WTC11 (cell line): ENCODE results near the gene GALNT7. TPM values are rescaled to one million over a fixed set of nuclear protein-coding genes. Genes with fewer than 3 reads are reported as not detected.

Experiments used
- ATAC-seq: fragments of 200-7000 bp; cut with Tn5 transposase; 2 replicates; pipeline ENCODE4 v1.10.0; 2021; ENCODE audit warnings: mild to moderate bottlenecking, moderate library complexity
- CTCF ChIA-PET: fragments of 300-600 bp; sonication (Branson Sonifier 250); formaldehyde crosslinking; loops from one replicate; lab custom pipeline; 2021; ENCODE audit warnings: antibody characterized with exemption; lab: Charles Lee
- POLR2A ChIA-PET: fragments of 350-600 bp; sonication (Branson Sonifier 250); formaldehyde crosslinking; loops from one replicate; lab custom pipeline; 2021; ENCODE audit warnings: antibody characterized with exemption; lab: Charles Lee
- DNase-seq: peaks from one replicate; pipeline ENCODE4 v3.0.0; 2021; ENCODE audit warnings: low spot score
- H3K27ac Mint-ChIP-seq: 2 replicates; pipeline ENCODE4 v1.8.0; 2021; ENCODE audit warnings: mixed read lengths
- H3K27me3 Mint-ChIP-seq: 2 replicates; pipeline ENCODE4 v1.8.0; 2021; ENCODE audit warnings: low read depth, mild to moderate bottlenecking, moderate library complexity, mixed read lengths
- H3K36me3 Mint-ChIP-seq: 2 replicates; pipeline ENCODE4 v1.8.0; 2021; ENCODE audit warnings: mixed read lengths
- H3K4me1 Mint-ChIP-seq: 2 replicates; pipeline ENCODE4 v1.8.0; 2022; ENCODE audit warnings: mixed read lengths
- H3K4me3 Mint-ChIP-seq: 2 replicates; pipeline ENCODE4 v1.8.0; 2021; ENCODE audit warnings: mild to moderate bottlenecking, moderate library complexity, mixed read lengths
- H3K9me3 Mint-ChIP-seq: 2 replicates; pipeline ENCODE4 v1.8.0; 2021; ENCODE audit warnings: mixed read lengths
- AR ChIP-seq: fragments of 250-450 bp; sonication (Bioruptor Pico); IDR thresholded peaks from 2 replicates; pipeline ENCODE4 v1.9.0; 2021; ENCODE audit warnings: mild to moderate bottlenecking
- ATF2 ChIP-seq: sonication (generic); formaldehyde crosslinking; IDR thresholded peaks from 2 replicates; pipeline ENCODE4 v1.8.1; 2022; ENCODE audit warnings: low read depth, missing genetic modification reagents, borderline replicate concordance
- CREM ChIP-seq: sonication (generic); formaldehyde crosslinking; IDR thresholded peaks from 2 replicates; pipeline ENCODE4 v1.8.1; 2022; ENCODE audit warnings: mild to moderate bottlenecking, missing genetic modification reagents, moderate library complexity
- ETV6 ChIP-seq: sonication (generic); formaldehyde crosslinking; IDR thresholded peaks from 2 replicates; pipeline ENCODE4 v1.8.1; 2022; ENCODE audit warnings: mild to moderate bottlenecking, missing genetic modification reagents
- GABPB1 ChIP-seq: sonication (generic); formaldehyde crosslinking; IDR thresholded peaks from 2 replicates; pipeline ENCODE4 v1.8.1; 2023; ENCODE audit warnings: mild to moderate bottlenecking, missing genetic modification reagents
- HMGA2 ChIP-seq: fragments of 250-450 bp; sonication (Bioruptor Pico); IDR thresholded peaks from 2 replicates; pipeline ENCODE4 v1.4.0; 2021; ENCODE audit warnings: mild to moderate bottlenecking, moderate library complexity
- IRF1 ChIP-seq: sonication (generic); formaldehyde crosslinking; IDR thresholded peaks from 2 replicates; pipeline ENCODE4 v1.8.0; 2023; ENCODE audit warnings: missing genetic modification reagents
- NR2C2 ChIP-seq: sonication (generic); formaldehyde crosslinking; IDR thresholded peaks from 2 replicates; pipeline ENCODE4 v1.8.0; 2022; ENCODE audit warnings: mild to moderate bottlenecking, missing genetic modification reagents
- NR3C1 ChIP-seq: sonication (generic); formaldehyde crosslinking; conservative IDR thresholded peaks from 2 replicates; pipeline ENCODE4 v1.8.1; 2023; ENCODE audit warnings: low read depth, mild to moderate bottlenecking, missing genetic modification reagents
- PRRX2 ChIP-seq: fragments of 250-450 bp; sonication (Bioruptor Pico); IDR thresholded peaks from 2 replicates; pipeline ENCODE4 v1.8.0; 2021; ENCODE audit warnings: mild to moderate bottlenecking
- SMAD3 ChIP-seq: sonication (generic); formaldehyde crosslinking; IDR thresholded peaks from 2 replicates; pipeline ENCODE4 v1.8.0; 2022; ENCODE audit warnings: missing genetic modification reagents, mild to moderate bottlenecking, borderline replicate concordance
- SP1 ChIP-seq: sonication (generic); formaldehyde crosslinking; conservative IDR thresholded peaks from 2 replicates; pipeline ENCODE4 v1.8.1; 2022; ENCODE audit warnings: missing genetic modification reagents
- TEAD1 ChIP-seq: sonication (generic); formaldehyde crosslinking; IDR thresholded peaks from 2 replicates; pipeline ENCODE4 v1.8.0; 2022; ENCODE audit warnings: mild to moderate bottlenecking, missing genetic modification reagents
- TP53 ChIP-seq: sonication (generic); formaldehyde crosslinking; IDR thresholded peaks from 2 replicates; pipeline ENCODE4 v1.8.1; 2023; ENCODE audit warnings: mild to moderate bottlenecking, missing genetic modification reagents
- USF1 ChIP-seq: sonication (generic); formaldehyde crosslinking; IDR thresholded peaks from 2 replicates; pipeline ENCODE4 v1.8.0; 2022; ENCODE audit warnings: mild to moderate bottlenecking, missing genetic modification reagents
- ZNF121 ChIP-seq: sonication (generic); formaldehyde crosslinking; IDR thresholded peaks from 2 replicates; pipeline ENCODE4 v1.8.0; 2023; ENCODE audit warnings: missing genetic modification reagents
- ZNF232 ChIP-seq: sonication (generic); formaldehyde crosslinking; IDR thresholded peaks from 2 replicates; pipeline ENCODE4 v1.8.0; 2022; ENCODE audit warnings: mild to moderate bottlenecking, missing genetic modification reagents
- ZNF317 ChIP-seq: sonication (generic); formaldehyde crosslinking; IDR thresholded peaks from 2 replicates; pipeline ENCODE4 v1.8.1; 2023; ENCODE audit warnings: low read depth, mild to moderate bottlenecking, moderate library complexity, missing genetic modification reagents, borderline replicate concordance
- ZNF416 ChIP-seq: fragments of 250-450 bp; sonication (Bioruptor Pico); IDR thresholded peaks from 2 replicates; pipeline ENCODE4 v1.9.0; 2021; ENCODE audit warnings: mild to moderate bottlenecking, inconsistent platforms
- ZNF423 ChIP-seq: fragments of 250-450 bp; sonication (Bioruptor Pico); IDR thresholded peaks from 2 replicates; pipeline ENCODE4 v2.1.2; 2022; ENCODE audit warnings: mild to moderate bottlenecking, moderate library complexity
- total RNA-seq: library from RNA; stranded (reverse); gene quantifications from 3 replicates; pipeline ENCODE4 v1.2.3, GENCODE V29; 2021
- TF ChIP-seq, protein P1 (sequence below): sonication (generic); formaldehyde crosslinking; IDR thresholded peaks from 2 replicates; pipeline ENCODE4 v1.8.1; 2023; ENCODE audit warnings: mild to moderate bottlenecking, missing genetic modification reagents
- TF ChIP-seq, protein P2 (sequence below): sonication (generic); formaldehyde crosslinking; conservative IDR thresholded peaks from 2 replicates; pipeline ENCODE4 v1.8.1; 2023; ENCODE audit warnings: mild to moderate bottlenecking, low read depth, missing genetic modification reagents, moderate library complexity

GALNT7 gene
- total RNA-seq, 1 experiment from 2014 or later = 86.9 TPM

GRCh38 chr4:173362666-173363065 lies 194.1 kb downstream of the GALNT7 start:
- no peak for ATAC-seq
- H3K4me3 Mint-ChIP-seq = no peak overlapping the region
- TF ChIP-seq ZNF416 (CRISPR knock-in tag) = no peak
- TF ChIP-seq, all 79 proteins: peak for 0
- ChIA-PET POLR2A (no interaction called here), CTCF (interaction anchor here (0.7 kb wide), 1 partner anchor 61 kb away, joined by 4 read pairs; no protein-coding TSS in a partner anchor)
- H3K36me3 Mint-ChIP-seq = peaks cover 4% of the 10 kb centered on the region; the same call in 1 of the 2 replicates
- H3K9me3 Mint-ChIP-seq = peaks cover 9% of the 10 kb centered on the region
- no peak for DNase-seq
- no peaks in the 10 kb centered on the region for H3K27me3 Mint-ChIP-seq
- H3K27ac Mint-ChIP-seq = no peak overlapping the region
- H3K4me1 Mint-ChIP-seq = peaks cover 11% of the 10 kb centered on the region

DNA sequence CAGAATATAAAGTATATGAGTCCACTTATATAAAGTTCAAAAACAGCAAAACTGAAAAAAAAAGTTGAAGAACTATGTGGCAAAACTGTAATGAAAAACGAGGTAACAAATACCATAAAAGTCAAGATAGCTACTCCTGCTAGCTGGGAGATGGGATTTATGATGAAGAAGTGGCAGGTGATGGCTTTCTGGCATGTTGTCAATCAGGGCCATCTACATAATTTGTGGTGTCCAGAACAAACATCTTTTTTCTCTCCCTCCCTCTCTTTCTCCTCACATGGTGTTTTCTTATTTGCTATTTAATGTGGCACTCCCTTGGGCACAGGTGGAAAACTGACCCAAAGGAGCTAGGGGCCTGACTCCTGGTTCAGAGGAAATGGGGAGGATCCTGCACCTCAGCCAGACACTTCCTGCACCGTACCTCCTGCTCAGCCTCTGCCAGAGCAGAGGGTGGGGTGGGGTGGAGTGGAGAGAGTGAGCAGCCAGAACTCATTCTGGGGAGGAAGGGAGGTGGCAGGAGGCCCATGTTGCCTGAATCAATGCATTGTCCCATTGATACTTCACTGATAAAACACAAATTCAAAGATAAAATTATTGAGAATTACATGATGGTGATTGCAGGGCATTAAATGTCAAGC lies 196.9 kb downstream of the GALNT7 start:
- no peaks in the 10 kb centered on the region for H3K9me3 Mint-ChIP-seq
- H3K36me3 Mint-ChIP-seq = no peaks in the 10 kb centered on the region
- no peak overlapping the region for H3K27ac Mint-ChIP-seq
- ATAC-seq = no peak
- no peak for DNase-seq
- ChIA-PET POLR2A (interaction anchor here (1.0 kb wide), 1 partner anchor 31 kb away, joined by 3 read pairs; no protein-coding TSS in a partner anchor), CTCF (interaction anchor here (0.8 to 0.9 kb wide), 2 partner anchors 24 to 64 kb away, joined by 3 to 5 read pairs; no protein-coding TSS in a partner anchor)
- peaks cover 15% of the 10 kb centered on the region for H3K4me1 Mint-ChIP-seq
- H3K27me3 Mint-ChIP-seq = peaks cover 2% of the 10 kb centered on the region; the same call in 1 of the 2 replicates
- no peak overlapping the region for H3K4me3 Mint-ChIP-seq
- no peak for TF ChIP-seq ZNF232 (CRISPR knock-in tag)
- TF ChIP-seq TEAD1 (CRISPR knock-in tag) = no peak
- TF ChIP-seq NR3C1 (CRISPR knock-in tag) = no peak
- TF ChIP-seq ZNF317 (CRISPR knock-in tag) = no peak
- TF ChIP-seq SP1 (CRISPR knock-in tag) = no peak
- TF ChIP-seq HMGA2 (CRISPR knock-in tag) = no peak
- TF ChIP-seq TP53 (CRISPR knock-in tag) = no peak
- no peak for TF ChIP-seq ZNF121 (CRISPR knock-in tag)
- no peak for TF ChIP-seq ZNF423 (CRISPR knock-in tag)
- no peak for TF ChIP-seq GABPB1
- TF ChIP-seq USF1 = no peak
- no peak for TF ChIP-seq SMAD3 (CRISPR knock-in tag)
- TF ChIP-seq ETV6 = no peak

DNA sequence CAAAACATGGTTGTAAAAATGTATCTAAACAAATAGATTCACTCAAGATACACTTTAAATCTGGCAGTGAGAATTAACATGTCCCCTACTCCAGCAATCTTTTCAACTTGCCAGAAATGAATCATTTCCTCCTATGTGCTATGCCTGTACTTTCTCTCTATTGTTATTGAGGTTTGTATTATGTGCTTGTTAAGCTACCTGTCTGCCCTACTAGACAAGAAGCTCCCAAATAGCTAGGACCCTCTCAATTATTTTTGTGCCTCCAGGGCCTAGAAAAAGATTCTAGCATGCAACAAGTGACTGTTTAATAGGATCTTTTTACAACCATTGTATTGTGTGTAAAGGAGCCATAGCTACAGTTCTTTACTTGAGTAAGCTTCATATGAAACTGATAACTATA lies 198.7 kb downstream of the GALNT7 start:
- H3K9me3 Mint-ChIP-seq = no peaks in the 10 kb centered on the region
- ChIA-PET POLR2A (interaction anchor here (0.6 to 1.8 kb wide), 3 partner anchors 10 to 87 kb away, joined by 3 to 5 read pairs (median 3); partner anchors contain the start of gene HMGB2), CTCF (interaction anchor here (0.8 kb wide), 1 partner anchor 65 kb away, joined by 4 read pairs; no protein-coding TSS in a partner anchor)
- ATAC-seq (no peak), DNase-seq (no peak)
- H3K4me3 Mint-ChIP-seq = no peak overlapping the region
- H3K27ac Mint-ChIP-seq = no peak overlapping the region
- TF ChIP-seq IRF1 (no peak), ATF2 (CRISPR knock-in tag) (no peak), CREM (CRISPR knock-in tag) (no peak), AR (CRISPR knock-in tag) (no peak), NR2C2 (CRISPR knock-in tag) (no peak), PRRX2 (CRISPR knock-in tag) (no peak)
- TF ChIP-seq, protein P1, sequence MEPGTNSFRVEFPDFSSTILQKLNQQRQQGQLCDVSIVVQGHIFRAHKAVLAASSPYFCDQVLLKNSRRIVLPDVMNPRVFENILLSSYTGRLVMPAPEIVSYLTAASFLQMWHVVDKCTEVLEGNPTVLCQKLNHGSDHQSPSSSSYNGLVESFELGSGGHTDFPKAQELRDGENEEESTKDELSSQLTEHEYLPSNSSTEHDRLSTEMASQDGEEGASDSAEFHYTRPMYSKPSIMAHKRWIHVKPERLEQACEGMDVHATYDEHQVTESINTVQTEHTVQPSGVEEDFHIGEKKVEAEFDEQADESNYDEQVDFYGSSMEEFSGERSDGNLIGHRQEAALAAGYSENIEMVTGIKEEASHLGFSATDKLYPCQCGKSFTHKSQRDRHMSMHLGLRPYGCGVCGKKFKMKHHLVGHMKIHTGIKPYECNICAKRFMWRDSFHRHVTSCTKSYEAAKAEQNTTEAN (CRISPR knock-in tag) = no peak
- TF ChIP-seq, protein P2, sequence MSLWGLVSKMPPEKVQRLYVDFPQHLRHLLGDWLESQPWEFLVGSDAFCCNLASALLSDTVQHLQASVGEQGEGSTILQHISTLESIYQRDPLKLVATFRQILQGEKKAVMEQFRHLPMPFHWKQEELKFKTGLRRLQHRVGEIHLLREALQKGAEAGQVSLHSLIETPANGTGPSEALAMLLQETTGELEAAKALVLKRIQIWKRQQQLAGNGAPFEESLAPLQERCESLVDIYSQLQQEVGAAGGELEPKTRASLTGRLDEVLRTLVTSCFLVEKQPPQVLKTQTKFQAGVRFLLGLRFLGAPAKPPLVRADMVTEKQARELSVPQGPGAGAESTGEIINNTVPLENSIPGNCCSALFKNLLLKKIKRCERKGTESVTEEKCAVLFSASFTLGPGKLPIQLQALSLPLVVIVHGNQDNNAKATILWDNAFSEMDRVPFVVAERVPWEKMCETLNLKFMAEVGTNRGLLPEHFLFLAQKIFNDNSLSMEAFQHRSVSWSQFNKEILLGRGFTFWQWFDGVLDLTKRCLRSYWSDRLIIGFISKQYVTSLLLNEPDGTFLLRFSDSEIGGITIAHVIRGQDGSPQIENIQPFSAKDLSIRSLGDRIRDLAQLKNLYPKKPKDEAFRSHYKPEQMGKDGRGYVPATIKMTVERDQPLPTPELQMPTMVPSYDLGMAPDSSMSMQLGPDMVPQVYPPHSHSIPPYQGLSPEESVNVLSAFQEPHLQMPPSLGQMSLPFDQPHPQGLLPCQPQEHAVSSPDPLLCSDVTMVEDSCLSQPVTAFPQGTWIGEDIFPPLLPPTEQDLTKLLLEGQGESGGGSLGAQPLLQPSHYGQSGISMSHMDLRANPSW (CRISPR knock-in tag) = no peak
- H3K27me3 Mint-ChIP-seq = peaks cover 2% of the 10 kb centered on the region; the same call in 1 of the 2 replicates
- H3K36me3 Mint-ChIP-seq = no peaks in the 10 kb centered on the region
- peaks cover 15% of the 10 kb centered on the region for H3K4me1 Mint-ChIP-seq
